PC-3 (cell line): ENCODE results near the gene TOR1B. TPM values are rescaled to one million over a fixed set of nuclear protein-coding genes. Genes with fewer than 3 reads are reported as not detected.

Experiments
- ATAC-seq: fragments of 200-7000 bp; cut with Tn5 transposase; 2 replicates; pipeline ENCODE4 v1.9.1; 2020; ENCODE audit warnings: mild to moderate bottlenecking, moderate library complexity
- BruUV-seq: library from RNA; stranded (reverse); fragments of 400-500 nt; replicated peaks from 2 replicates; lab custom pipeline; 2021; lab: Mats Ljungman, UMichigan
- CTCF ChIA-PET: fragments of 300-600 bp; sonication (Branson Sonifier 250); formaldehyde crosslinking; loops from one replicate; lab custom pipeline; 2022; ENCODE audit warnings: antibody characterized with exemption; lab: Charles Lee
- POLR2A ChIA-PET: fragments of 300-600 bp; sonication (Branson Sonifier 250); formaldehyde crosslinking; loops from one replicate; lab custom pipeline; 2022; ENCODE audit warnings: antibody characterized with exemption; ENCODE audit not compliant: unreplicated experiment; lab: Charles Lee
- DNase-seq: peaks from one replicate; pipeline ENCODE4 v3.0.0-alpha.2; 2015
- H2AFZ ChIP-seq: fragments of 300-600 bp; sonication (generic); 2 replicates; pipeline ENCODE4 v1.6.0; 2016; ENCODE audit warnings: antibody characterized with exemption, low read length
- H3F3A ChIP-seq: fragments of 300-600 bp; sonication (generic); one replicate; pipeline ENCODE4 v1.6.0; 2017; ENCODE audit warnings: antibody characterized with exemption, low read length, control low read depth, mild to moderate bottlenecking; ENCODE audit not compliant: unreplicated experiment
- H3K27ac ChIP-seq: fragments of 300-600 bp; sonication (generic); 2 replicates; pipeline ENCODE4 v1.5.1; 2016; ENCODE audit warnings: mild to moderate bottlenecking, low read length
- H3K27me3 ChIP-seq: fragments of 300-600 bp; sonication (generic); 2 replicates; pipeline ENCODE4 v1.6.1; 2016; ENCODE audit warnings: low read length, mixed read lengths
- H3K36me3 ChIP-seq: fragments of 300-600 bp; sonication (generic); 2 replicates; pipeline ENCODE4 v1.6.1; 2016; ENCODE audit warnings: low read depth, mixed run types, low read length, mixed read lengths
- H3K4me1 ChIP-seq: fragments of 300-600 bp; sonication (generic); 2 replicates; pipeline ENCODE4 v1.5.1; 2016; ENCODE audit warnings: low read length; ENCODE audit not compliant: insufficient read depth
- H3K4me2 ChIP-seq: fragments of 300-600 bp; sonication (generic); 2 replicates; pipeline ENCODE4 v1.6.0; 2016; ENCODE audit warnings: low read length
- H3K4me3 ChIP-seq: fragments of 300-600 bp; sonication (generic); 2 replicates; pipeline ENCODE4 v1.5.1; 2016; ENCODE audit warnings: mild to moderate bottlenecking, low read length, mixed read lengths
- H3K79me2 ChIP-seq: fragments of 300-600 bp; sonication (generic); 2 replicates; pipeline ENCODE4 v1.6.1; 2017; ENCODE audit warnings: low read length, mixed read lengths
- H3K9ac ChIP-seq: fragments of 300-600 bp; sonication (generic); 2 replicates; pipeline ENCODE4 v1.6.0; 2016; ENCODE audit warnings: mild to moderate bottlenecking, low read length
- H3K9me2 ChIP-seq: fragments of 300-600 bp; sonication (generic); replicated peaks from 2 replicates; pipeline ENCODE4 v1.6.1; 2016; ENCODE audit warnings: mixed run types, low read length, mixed read lengths
- H3K9me3 ChIP-seq: fragments of 300-600 bp; sonication (generic); 2 replicates; pipeline ENCODE4 v1.6.1; 2016; ENCODE audit warnings: low read length, mixed read lengths
- H4K20me1 ChIP-seq: fragments of 300-600 bp; sonication (generic); 2 replicates; pipeline ENCODE4 v1.6.1; 2016; ENCODE audit warnings: low read length, mixed read lengths
- CTCF ChIP-seq: fragments of 300-600 bp; sonication (generic); conservative IDR thresholded peaks from 2 replicates; pipeline ENCODE4 v1.5.1; 2017; ENCODE audit warnings: antibody characterized with exemption, low read depth, mild to moderate bottlenecking, low read length
- EZH2 ChIP-seq: fragments of 300-600 bp; sonication (generic); IDR thresholded peaks from one replicate; pipeline ENCODE4 v1.6.1; 2017; ENCODE audit warnings: antibody characterized with exemption, mild to moderate bottlenecking, low read length; ENCODE audit not compliant: unreplicated experiment
- EZH2phosphoT487 ChIP-seq: fragments of 300-600 bp; sonication (generic); IDR thresholded peaks from 2 replicates; pipeline ENCODE4 v1.6.1; 2018; ENCODE audit warnings: mild to moderate bottlenecking, antibody characterized with exemption, low read length, borderline replicate concordance
- intact Hi-C: fragments of 100-400 bp; cut with micrococcal nuclease; formaldehyde crosslinking; loops from 2 replicates; pipeline ENCODE4 v1.9.0; 2023
- total RNA-seq: library from RNA; depleted of rRNA; stranded (reverse); fragments of >200 nt; gene quantifications from 2 replicates; pipeline ENCODE4 v1.2.3, GENCODE V29; 2014

TOR1B gene
- total RNA-seq, 1 experiment from 2014 or later: 12.8 TPM

- BruUV-seq: no TSS peak
- TF ChIP-seq CTCF (no peak), EZH2 (no peak), EZH2phosphoT487 (no peak)
- DNase-seq (no peak), ATAC-seq (no peak)
- Histone ChIP-seq H3K4me1 (peaks cover 20% of the 10 kb centered on the region), H3K27me3 (no peaks in the 10 kb centered on the region), H3F3A (no peaks in the 10 kb centered on the region), H3K36me3 (no peaks in the 10 kb centered on the region), H3K79me2 (no peaks in the 10 kb centered on the region), H3K9me3 (no peaks in the 10 kb centered on the region), H4K20me1 (no peaks in the 10 kb centered on the region), H3K9ac (no peak overlapping the region), H3K27ac (no peak overlapping the region), H3K9me2 (no peaks in the 10 kb centered on the region), H3K4me3 (no peak overlapping the region), H3K4me2 (no peak overlapping the region), H2AFZ (no peak overlapping the region)
- intact Hi-C loops: no loop called here
- POLR2A ChIA-PET: no interaction called here
- CTCF ChIA-PET: no interaction called here
Measured at GRCh38 chr9:129765764-129766317, 37.1 kb upstream of the TOR1B start.

GRCh38 chr9:129768486-129768885 lies 34.5 kb upstream of the TOR1B start:
- H3K4me2 ChIP-seq: no peak overlapping the region
- no peak overlapping the region for H3K27ac ChIP-seq
- H3K9me2 ChIP-seq: no peaks in the 10 kb centered on the region
- H3K4me1 ChIP-seq: peaks cover 5% of the 10 kb centered on the region
- no peaks in the 10 kb centered on the region for H3K9me3 ChIP-seq
- intact Hi-C loops: no loop called here
- no peak overlapping the region for H3K4me3 ChIP-seq
- no peaks in the 10 kb centered on the region for H3K79me2 ChIP-seq
- no peaks in the 10 kb centered on the region for H3F3A ChIP-seq
- TF ChIP-seq CTCF: no peak
- no peak for TF ChIP-seq EZH2phosphoT487
- TF ChIP-seq EZH2: no peak
- H3K9ac ChIP-seq: no peak overlapping the region
- POLR2A ChIA-PET: no interaction called here
- no peaks in the 10 kb centered on the region for H3K36me3 ChIP-seq
- DNase-seq (no peak), ATAC-seq (no peak)
- no TSS peak for BruUV-seq
- H2AFZ ChIP-seq: no peak overlapping the region
- no peaks in the 10 kb centered on the region for H4K20me1 ChIP-seq
- CTCF ChIA-PET: interaction anchor here (0.6 kb wide), 1 partner anchor 22 kb away, joined by 8 read pairs; no protein-coding TSS in a partner anchor
- H3K27me3 ChIP-seq: no peaks in the 10 kb centered on the region

- CTCF ChIA-PET: no interaction called here
- Histone ChIP-seq H3K4me2 (no peak overlapping the region), H3K4me3 (no peak overlapping the region), H3K27ac (no peak overlapping the region), H3K27me3 (no peaks in the 10 kb centered on the region), H3K9ac (no peak overlapping the region), H3F3A (no peaks in the 10 kb centered on the region), H3K36me3 (no peaks in the 10 kb centered on the region), H2AFZ (no peak overlapping the region), H3K4me1 (peaks cover 12% of the 10 kb centered on the region), H3K79me2 (no peaks in the 10 kb centered on the region), H3K9me3 (no peaks in the 10 kb centered on the region), H4K20me1 (no peaks in the 10 kb centered on the region), H3K9me2 (no peaks in the 10 kb centered on the region)
- POLR2A ChIA-PET: no interaction called here
- no peak for TF ChIP-seq CTCF
- TF ChIP-seq EZH2: no peak
- TF ChIP-seq EZH2phosphoT487: no peak
- no TSS peak for BruUV-seq
- intact Hi-C loops: no loop called here
- no peak for ATAC-seq
- no peak for DNase-seq
Measured at GRCh38 chr9:129769669-129770068, 33.3 kb upstream of the TOR1B start.
